RWPE2 (cell line): ENCODE measurements around the gene CHTF18.

Experiments
- ATAC-seq: fragments of 200-7000 bp; cut with Tn5 transposase; 3 replicates; pipeline ENCODE4 v1.9.1; 2021; ENCODE audit warnings: low read depth
- DNase-seq: peaks from one replicate; pipeline ENCODE4 v3.0.0-alpha.2; 2020; ENCODE audit warnings: low spot score
- H3K27ac ChIP-seq: fragments of 450-650 bp; 2 replicates; pipeline ENCODE4 v1.5.1; 2017; ENCODE audit warnings: mild to moderate bottlenecking; ENCODE audit not compliant: poor library complexity, severe bottlenecking
- H3K27me3 ChIP-seq: fragments of 250-450 bp; sonication (Bioruptor Pico); 2 replicates; pipeline ENCODE4 v1.5.1; 2021; ENCODE audit warnings: mild to moderate bottlenecking, moderate library complexity; ENCODE audit not compliant: insufficient read depth, poor library complexity, severe bottlenecking
- H3K36me3 ChIP-seq: fragments of 250-450 bp; sonication (Bioruptor Pico); 2 replicates; pipeline ENCODE4 v1.5.1; 2020; ENCODE audit warnings: low read depth, mild to moderate bottlenecking, moderate library complexity
- H3K4me1 ChIP-seq: fragments of 250-450 bp; sonication (Bioruptor Pico); 2 replicates; pipeline ENCODE4 v1.5.1; 2021; ENCODE audit warnings: mild to moderate bottlenecking, moderate library complexity; ENCODE audit not compliant: insufficient read depth, poor library complexity, severe bottlenecking
- H3K4me3 ChIP-seq: fragments of 250-450 bp; sonication (Bioruptor Pico); 2 replicates; pipeline ENCODE4 v1.5.1; 2021; ENCODE audit warnings: mild to moderate bottlenecking, moderate library complexity; ENCODE audit not compliant: severe bottlenecking
- H3K9me3 ChIP-seq: fragments of 250-450 bp; sonication (Bioruptor Pico); 2 replicates; pipeline ENCODE4 v1.5.1; 2021; ENCODE audit warnings: mild to moderate bottlenecking, moderate library complexity; ENCODE audit not compliant: severe bottlenecking
- CTCF ChIP-seq: fragments of 450-650 bp; IDR thresholded peaks from one replicate; pipeline ENCODE4 v1.5.1; 2017; ENCODE audit warnings: mild to moderate bottlenecking, moderate library complexity; ENCODE audit not compliant: poor library complexity, severe bottlenecking

Gene CHTF18

GRCh38 chr16:778447-778846 is 10.0 kb upstream of the CHTF18 start:
- Histone ChIP-seq H3K9me3 (no peaks in the 10 kb centered on the region), H3K36me3 (no peaks in the 10 kb centered on the region), H3K4me3 (no peak overlapping the region), H3K4me1 (peaks cover 3% of the 10 kb centered on the region), H3K27ac (no peak overlapping the region), H3K27me3 (no peaks in the 10 kb centered on the region)
- DNase-seq = no peak
- no peak for ATAC-seq
- TF ChIP-seq CTCF = no peak

GRCh38 chr16:778909-779527 is 9.4 kb upstream of the CHTF18 start:
- DNase-seq (no peak), ATAC-seq (no peak)
- no peak overlapping the region for H3K27ac ChIP-seq
- no peak for TF ChIP-seq CTCF
- H3K27me3 ChIP-seq = no peaks in the 10 kb centered on the region
- H3K9me3 ChIP-seq = no peaks in the 10 kb centered on the region
- H3K4me1 ChIP-seq = peaks cover 3% of the 10 kb centered on the region
- H3K36me3 ChIP-seq = no peaks in the 10 kb centered on the region
- no peak overlapping the region for H3K4me3 ChIP-seq

DNA sequence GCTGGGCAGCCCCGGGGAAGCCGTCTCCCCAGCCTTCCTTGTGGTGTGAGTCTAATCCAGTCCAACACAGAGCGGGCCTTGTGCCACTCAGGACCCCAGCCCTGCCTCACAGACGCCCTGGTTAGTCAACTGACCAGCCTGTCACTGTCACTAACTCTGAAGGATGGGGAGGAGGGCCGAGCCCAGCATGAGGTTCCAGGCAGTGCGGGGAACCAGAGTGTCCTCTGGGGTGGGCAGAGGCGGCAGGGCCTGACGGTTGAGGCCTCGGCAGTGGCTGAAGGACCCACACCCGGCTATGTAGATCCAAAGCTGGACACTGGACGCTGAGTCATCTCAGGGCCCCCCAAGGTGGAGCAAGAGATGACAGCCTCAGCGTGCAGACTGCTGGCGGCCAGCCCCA is 8.9 kb upstream of the CHTF18 start:
- Histone ChIP-seq H3K4me1 (peaks cover 3% of the 10 kb centered on the region), H3K9me3 (no peaks in the 10 kb centered on the region), H3K27me3 (no peaks in the 10 kb centered on the region), H3K4me3 (no peak overlapping the region), H3K36me3 (no peaks in the 10 kb centered on the region), H3K27ac (no peak overlapping the region)
- DNase-seq (no peak), ATAC-seq (no peak)
- TF ChIP-seq CTCF = no peak

DNA sequence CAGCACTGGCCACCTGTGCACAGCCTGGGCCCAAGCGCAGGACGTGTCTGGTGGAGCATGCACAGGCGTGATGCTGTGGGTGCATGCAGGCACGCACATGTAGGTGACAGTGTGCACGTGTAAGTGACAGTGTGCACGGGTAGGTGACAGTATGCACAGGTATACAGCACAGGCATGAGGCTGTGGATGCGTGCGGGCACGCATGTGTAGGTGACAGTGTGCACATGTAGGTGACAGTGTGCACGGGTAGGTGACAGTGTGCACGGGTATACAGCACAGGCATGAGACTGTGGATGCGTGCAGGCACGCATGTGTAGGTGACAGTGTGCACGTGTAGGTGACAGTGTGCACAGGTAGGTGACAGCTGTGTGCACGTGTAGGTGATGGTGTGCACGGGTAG is 8.1 kb upstream of the CHTF18 start:
- H3K4me1 ChIP-seq = peaks cover 3% of the 10 kb centered on the region
- no peaks in the 10 kb centered on the region for H3K9me3 ChIP-seq
- no peaks in the 10 kb centered on the region for H3K27me3 ChIP-seq
- no peak for DNase-seq
- no peaks in the 10 kb centered on the region for H3K36me3 ChIP-seq
- no peak overlapping the region for H3K27ac ChIP-seq
- no peak overlapping the region for H3K4me3 ChIP-seq
- no peak for ATAC-seq
- no peak for TF ChIP-seq CTCF

- H3K27me3 ChIP-seq = no peaks in the 10 kb centered on the region
- no peak overlapping the region for H3K4me3 ChIP-seq
- ATAC-seq (no peak), DNase-seq (no peak)
- no peaks in the 10 kb centered on the region for H3K9me3 ChIP-seq
- no peak for TF ChIP-seq CTCF
- no peak overlapping the region for H3K27ac ChIP-seq
- peaks cover 3% of the 10 kb centered on the region for H3K4me1 ChIP-seq
- H3K36me3 ChIP-seq = peaks cover 9% of the 10 kb centered on the region
Observed at GRCh38 chr16:781346-782010, 6.9 kb upstream of the CHTF18 start.
